Fibroblast of villous mesenchyme (primary cell): Measurements from ENCODE around the gene GH1. TPM values are rescaled to one million over a fixed set of nuclear protein-coding genes. Genes with fewer than 3 reads are reported as not detected.

ENCODE experiments used
- DNase-seq: peaks from one replicate; pipeline ENCODE4 v3.0.0-alpha.2; 2010; ENCODE audit warnings: low read depth
- H3K4me3 ChIP-seq: 2 replicates; pipeline ENCODE4 v1.5.1; 2011; ENCODE audit warnings: low read depth, mild to moderate bottlenecking, low read length
- CTCF ChIP-seq: IDR thresholded peaks from 2 replicates; pipeline ENCODE4 v1.5.1; 2012; ENCODE audit warnings: low read depth, mild to moderate bottlenecking, low read length; ENCODE audit not compliant: insufficient read depth
- total RNA-seq: library from RNA; depleted of rRNA; stranded (reverse); fragments of >200 nt; gene quantifications from 2 replicates; pipeline ENCODE4 v1.2.3, GENCODE V29; 2012

Gene GH1
- total RNA-seq, 1 donor = not detected

- no peak for TF ChIP-seq CTCF
- no peak overlapping the region for H3K4me3 ChIP-seq
- DNase-seq = no peak
These were observed 27.3 kb upstream of the GH1 start for GRCh38 chr17:63945784-63946439.

GRCh38 chr17:63944736-63945499 lies 26.3 kb upstream of the GH1 start:
- no peak overlapping the region for H3K4me3 ChIP-seq
- TF ChIP-seq CTCF = no peak
- DNase-seq = no peak

GRCh38 chr17:63943745-63944144 lies 25.1 kb upstream of the GH1 start:
- peak; percentile 24 for TF ChIP-seq CTCF
- no peak for DNase-seq
- H3K4me3 ChIP-seq = no peak overlapping the region

GRCh38 chr17:63942309-63942985 lies 23.8 kb upstream of the GH1 start:
- no peak overlapping the region for H3K4me3 ChIP-seq
- TF ChIP-seq CTCF = no peak
- DNase-seq = no peak

- no peak overlapping the region for H3K4me3 ChIP-seq
- DNase-seq = no peak
- TF ChIP-seq CTCF = no peak
These were observed 23.1 kb upstream of the GH1 start for GRCh38 chr17:63941751-63942150.

GRCh38 chr17:63941162-63941561 lies 22.5 kb upstream of the GH1 start:
- H3K4me3 ChIP-seq = no peak overlapping the region
- no peak for TF ChIP-seq CTCF
- no peak for DNase-seq
